ENCODE measurements around the gene MMP11. TPM values are rescaled to one million over a fixed set of nuclear protein-coding genes. Genes with fewer than 3 reads are reported as not detected.

The MMP11 gene
- total and polyA plus RNA-seq, 2 of the 13 experiments (the other 11 are each of a cell fraction or from before 2014, with no cell fraction given): 8.9 to 28.6 TPM

- no peak; the same call in 1 of the 2 replicates for TF ChIP-seq GATA4 (IDR thresholded peaks at IDR 0.05; ENCODE audit: borderline replicate concordance, low read depth)
- no peak for TF ChIP-seq ZKSCAN5 (CRISPR knock-in tag; IDR thresholded peaks at IDR 0.05)
- TF ChIP-seq ZNF749 (CRISPR knock-in tag; IDR thresholded peaks at IDR 0.05; ENCODE audit: borderline replicate concordance): no peak
- no peak for TF ChIP-seq ZNF652 (CRISPR knock-in tag; IDR thresholded peaks at IDR 0.05; ENCODE audit: borderline replicate concordance, low read depth)
- no peak for TF ChIP-seq ZNF530 (CRISPR knock-in tag; IDR thresholded peaks at IDR 0.05; ENCODE audit: low read depth)
- TF ChIP-seq ETV5 (CRISPR knock-in tag; IDR thresholded peaks at IDR 0.05; ENCODE audit: borderline replicate concordance): peak; percentile 50; the same call in 1 of the 2 replicates
- TF ChIP-seq ZNF883 (CRISPR knock-in tag; IDR thresholded peaks at IDR 0.05; ENCODE audit: not compliant biosample characterization): peak; percentile 32
- no peak for TF ChIP-seq TEAD2 (CRISPR knock-in tag; IDR thresholded peaks at IDR 0.05)
- no peak for TF ChIP-seq ZNF317 (CRISPR knock-in tag; IDR thresholded peaks at IDR 0.05)
- peak; percentile 93; the same call in 1 of the 2 replicates for TF ChIP-seq MIER3 (CRISPR knock-in tag; IDR thresholded peaks at IDR 0.05; ENCODE audit: borderline replicate concordance)
- TF ChIP-seq GLI4 (CRISPR knock-in tag; IDR thresholded peaks at IDR 0.05; ENCODE audit: borderline replicate concordance): no peak
- TF ChIP-seq ZNF839 (CRISPR knock-in tag; IDR thresholded peaks at IDR 0.05; ENCODE audit: borderline replicate concordance): no peak
- peak; percentile 38 for TF ChIP-seq TBL1XR1 (IDR thresholded peaks at IDR 0.05; ENCODE audit: borderline replicate concordance, low read length, partially characterized antibody)
- TF ChIP-seq ZFP62 (CRISPR knock-in tag; IDR thresholded peaks at IDR 0.05): no peak
- TF ChIP-seq ZNF569 (CRISPR knock-in tag; IDR thresholded peaks at IDR 0.05; ENCODE audit: borderline replicate concordance): no peak
- peak; percentile 56; the same call in 1 of the 2 replicates for TF ChIP-seq JUND (CRISPR knock-in tag; IDR thresholded peaks at IDR 0.05)
- peak; percentile 89 for TF ChIP-seq ZNF687 (CRISPR knock-in tag; IDR thresholded peaks at IDR 0.05)
- TF ChIP-seq DNMT3B (CRISPR knock-in tag; conservative IDR thresholded peaks at IDR 0.05): no peak
- peak; percentile 80; the same call in 1 of the 2 replicates for TF ChIP-seq ZNF543 (CRISPR knock-in tag; IDR thresholded peaks at IDR 0.05)
- TF ChIP-seq NFE2 (CRISPR knock-in tag; IDR thresholded peaks at IDR 0.05): no peak
- TF ChIP-seq RBM39 (IDR thresholded peaks at IDR 0.05; ENCODE audit: low read depth, low read length, poor library complexity, severe bottlenecking): no peak
- peak; percentile 22 for TF ChIP-seq MED8 (CRISPR knock-in tag; IDR thresholded peaks at IDR 0.05; ENCODE audit: insufficient replicate concordance)
- TF ChIP-seq FOXK2 (IDR thresholded peaks at IDR 0.05): no peak
- TF ChIP-seq ZNF180 (CRISPR knock-in tag; IDR thresholded peaks at IDR 0.05; ENCODE audit: borderline replicate concordance, low read depth): no peak
- no peak for TF ChIP-seq ZFP82 (CRISPR knock-in tag; IDR thresholded peaks at IDR 0.05; ENCODE audit: borderline replicate concordance)
- no peak for TF ChIP-seq ZNF775 (CRISPR knock-in tag; IDR thresholded peaks at IDR 0.05; ENCODE audit: borderline replicate concordance)
- TF ChIP-seq ZNF552 (CRISPR knock-in tag; IDR thresholded peaks at IDR 0.05; ENCODE audit: borderline replicate concordance): no peak
- TF ChIP-seq ZNF598 (CRISPR knock-in tag; IDR thresholded peaks at IDR 0.05; ENCODE audit: borderline replicate concordance): no peak; the same call in 1 of the 2 replicates
Measured at GRCh38 chr22:23774114-23774921, 1.7 kb downstream of the MMP11 start (continued).
